D721Med (cell line): Measurements from ENCODE around the gene ILF2.

Experiments used
- DNase-seq: peaks from one replicate; pipeline ENCODE4 v3.0.0; 2011; ENCODE audit warnings: low spot score; ENCODE audit not compliant: insufficient read length
- FAIRE-seq: peaks from 2 replicates; lab custom pipeline; 2011; peaks lifted over from hg19 to GRCh38; lab: Jason Lieb, UNC
- CTCF ChIP-seq: IDR thresholded peaks from 2 replicates; pipeline ENCODE4 v1.5.1; 2012; ENCODE audit warnings: mild to moderate bottlenecking, control low read depth; ENCODE audit not compliant: insufficient read depth; ENCODE audit errors: missing control alignments

ILF2 gene

GRCh38 chr1:153698020-153698922, 27.5 kb upstream of the ILF2 start:
- no peak for DNase-seq
- no peak for FAIRE-seq
- no peak for TF ChIP-seq CTCF

GRCh38 chr1:153697191-153698019, 26.6 kb upstream of the ILF2 start:
- no peak for DNase-seq
- no peak for FAIRE-seq
- TF ChIP-seq CTCF: no peak

GRCh38 chr1:153696741-153697140, 25.9 kb upstream of the ILF2 start:
- TF ChIP-seq CTCF: no peak
- FAIRE-seq (no peak), DNase-seq (no peak)

- FAIRE-seq (no peak), DNase-seq (no peak)
- TF ChIP-seq CTCF: no peak
Observed at GRCh38 chr1:153693466-153693865, 22.7 kb upstream of the ILF2 start.

- no peak for DNase-seq
- no peak for TF ChIP-seq CTCF
- FAIRE-seq: no peak
Observed at GRCh38 chr1:153688736-153689328, 18.0 kb upstream of the ILF2 start.

- TF ChIP-seq CTCF: no peak
- DNase-seq (no peak), FAIRE-seq (no peak)
Observed at GRCh38 chr1:153688276-153688675, 17.5 kb upstream of the ILF2 start.
